ENCODE data around the gene RENBP.

The RENBP gene

DNA sequence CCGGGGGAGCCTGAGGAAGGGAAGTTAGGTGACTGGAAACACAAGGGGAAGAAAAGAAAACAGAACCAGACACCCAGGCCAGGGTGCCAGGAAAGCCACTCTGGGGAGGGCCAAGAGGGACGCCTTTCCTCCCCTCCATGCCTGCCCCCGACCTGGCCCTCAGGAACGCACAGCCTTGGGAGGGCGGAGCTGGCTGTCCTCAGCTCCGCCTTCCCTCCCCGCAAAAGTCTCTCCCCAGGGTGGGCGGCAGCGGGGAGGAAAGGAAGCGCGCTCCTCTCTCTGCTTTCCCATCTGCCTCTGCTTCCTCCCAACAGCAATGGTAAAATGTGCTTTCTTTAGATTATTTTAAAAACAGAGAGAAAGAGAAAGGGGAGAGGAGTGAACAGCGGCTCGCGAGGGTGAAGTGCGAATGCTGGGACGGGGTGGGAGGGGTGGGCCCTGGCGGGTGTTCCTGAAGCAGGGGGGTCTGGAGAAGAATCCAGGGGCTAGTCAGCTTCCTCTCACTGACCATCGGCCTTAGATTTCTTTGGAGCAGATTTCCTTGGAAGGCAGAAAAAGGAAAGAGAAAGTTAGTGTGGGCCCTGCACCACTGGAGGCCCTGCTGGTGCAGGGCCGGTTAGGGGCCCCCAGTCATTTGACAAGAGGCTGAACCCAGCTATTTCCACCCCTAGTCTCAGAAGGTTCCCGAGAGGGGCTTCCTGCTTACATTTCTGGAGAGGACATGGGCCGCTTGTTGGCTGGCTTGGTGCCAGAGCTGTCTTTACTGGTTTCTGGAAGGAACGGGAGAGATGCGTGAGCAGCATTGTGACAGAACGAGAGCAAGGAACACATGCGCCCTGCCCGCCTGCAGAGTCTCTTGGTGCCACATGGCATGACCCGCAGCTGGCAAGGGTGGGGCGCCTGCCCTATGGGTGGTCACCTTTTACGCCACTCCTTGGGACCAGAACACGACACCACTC, 4.7 kb upstream of the RENBP start:
- TF ChIP-seq, protein P1, sequence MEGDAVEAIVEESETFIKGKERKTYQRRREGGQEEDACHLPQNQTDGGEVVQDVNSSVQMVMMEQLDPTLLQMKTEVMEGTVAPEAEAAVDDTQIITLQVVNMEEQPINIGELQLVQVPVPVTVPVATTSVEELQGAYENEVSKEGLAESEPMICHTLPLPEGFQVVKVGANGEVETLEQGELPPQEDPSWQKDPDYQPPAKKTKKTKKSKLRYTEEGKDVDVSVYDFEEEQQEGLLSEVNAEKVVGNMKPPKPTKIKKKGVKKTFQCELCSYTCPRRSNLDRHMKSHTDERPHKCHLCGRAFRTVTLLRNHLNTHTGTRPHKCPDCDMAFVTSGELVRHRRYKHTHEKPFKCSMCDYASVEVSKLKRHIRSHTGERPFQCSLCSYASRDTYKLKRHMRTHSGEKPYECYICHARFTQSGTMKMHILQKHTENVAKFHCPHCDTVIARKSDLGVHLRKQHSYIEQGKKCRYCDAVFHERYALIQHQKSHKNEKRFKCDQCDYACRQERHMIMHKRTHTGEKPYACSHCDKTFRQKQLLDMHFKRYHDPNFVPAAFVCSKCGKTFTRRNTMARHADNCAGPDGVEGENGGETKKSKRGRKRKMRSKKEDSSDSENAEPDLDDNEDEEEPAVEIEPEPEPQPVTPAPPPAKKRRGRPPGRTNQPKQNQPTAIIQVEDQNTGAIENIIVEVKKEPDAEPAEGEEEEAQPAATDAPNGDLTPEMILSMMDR (conservative IDR thresholded peaks at IDR 0.05; ENCODE audit: control insufficient read depth, insufficient read depth, low read depth, low read length), result no peak
- no peak for DNase-seq (ENCODE audit: low read depth)
- no peak overlapping the region for H3K4me3 ChIP-seq (ENCODE audit: control insufficient read depth, low read depth, low read length)

DNA sequence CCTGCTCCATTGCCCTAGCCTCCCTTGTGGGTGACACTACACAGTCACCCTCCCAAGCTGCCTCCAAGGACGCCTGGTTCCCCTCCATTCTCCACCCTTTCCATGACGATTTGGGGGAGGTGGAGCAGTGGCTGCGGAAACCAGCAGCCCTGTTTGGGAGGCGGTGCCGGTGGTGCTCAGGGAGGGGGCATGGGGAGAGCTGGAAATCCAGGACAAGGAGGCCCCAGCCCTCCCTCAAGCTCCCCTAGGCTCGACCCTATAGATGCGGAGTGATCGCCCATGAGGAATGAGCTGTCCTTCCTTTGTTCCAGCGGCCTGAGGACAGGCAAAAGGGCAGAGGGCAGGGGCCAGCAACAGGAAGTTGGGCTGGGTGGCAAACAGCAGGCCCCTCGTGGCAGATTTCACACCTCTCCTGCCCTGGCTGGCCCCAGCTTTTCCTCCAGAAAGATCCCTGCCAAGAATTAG, 3.6 kb upstream of the RENBP start:
- TF ChIP-seq, protein P1 (conservative IDR thresholded peaks at IDR 0.05; ENCODE audit: control insufficient read depth, insufficient read depth, low read depth, low read length), result no peak
- no peak for DNase-seq (ENCODE audit: low read depth)
- H3K4me3 ChIP-seq (ENCODE audit: control insufficient read depth, low read depth, low read length), result no peak overlapping the region

DNA sequence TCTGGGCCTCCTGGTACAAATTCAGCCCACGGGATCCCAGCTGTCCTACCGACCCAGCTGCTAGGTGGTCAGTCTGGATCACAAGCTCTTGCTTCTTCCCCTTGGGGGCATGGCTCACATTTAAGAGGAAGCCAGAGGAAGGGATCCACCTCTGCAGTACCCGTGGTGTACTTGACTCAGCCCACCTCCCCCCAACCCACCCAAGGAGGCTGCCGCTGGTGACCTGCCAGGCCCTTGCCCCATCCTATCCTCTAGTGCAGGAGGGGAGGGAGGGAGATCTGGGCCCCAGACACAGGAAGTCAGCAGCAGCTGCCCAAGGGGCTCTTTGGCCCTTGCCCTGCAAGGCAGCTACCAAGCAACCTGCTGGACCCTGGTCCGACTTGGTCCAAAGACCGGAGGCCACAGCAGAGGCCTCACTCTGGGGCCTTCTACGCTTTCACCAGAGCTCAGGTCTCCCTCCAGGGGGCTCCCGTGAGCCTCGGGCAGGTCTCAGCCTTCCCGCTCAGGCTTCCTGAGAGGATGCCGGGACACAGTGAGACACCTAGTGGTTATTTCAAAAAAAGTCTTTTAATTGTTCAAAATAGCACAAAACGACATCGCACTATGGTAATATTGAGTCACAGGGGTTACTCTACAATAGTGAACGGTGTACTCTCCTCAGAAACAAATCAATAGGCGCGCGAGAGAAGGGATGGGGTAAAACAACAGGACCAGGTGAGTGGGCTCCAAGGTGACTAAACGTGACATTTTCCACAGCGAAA, 2.7 kb upstream of the RENBP start:
- DNase-seq (ENCODE audit: low read depth), result peak; percentile 85
- TF ChIP-seq, protein P1 (conservative IDR thresholded peaks at IDR 0.05; ENCODE audit: control insufficient read depth, insufficient read depth, low read depth, low read length), result peak; percentile 88
- H3K4me3 ChIP-seq (ENCODE audit: control insufficient read depth, low read depth, low read length), result no peak overlapping the region

DNA sequence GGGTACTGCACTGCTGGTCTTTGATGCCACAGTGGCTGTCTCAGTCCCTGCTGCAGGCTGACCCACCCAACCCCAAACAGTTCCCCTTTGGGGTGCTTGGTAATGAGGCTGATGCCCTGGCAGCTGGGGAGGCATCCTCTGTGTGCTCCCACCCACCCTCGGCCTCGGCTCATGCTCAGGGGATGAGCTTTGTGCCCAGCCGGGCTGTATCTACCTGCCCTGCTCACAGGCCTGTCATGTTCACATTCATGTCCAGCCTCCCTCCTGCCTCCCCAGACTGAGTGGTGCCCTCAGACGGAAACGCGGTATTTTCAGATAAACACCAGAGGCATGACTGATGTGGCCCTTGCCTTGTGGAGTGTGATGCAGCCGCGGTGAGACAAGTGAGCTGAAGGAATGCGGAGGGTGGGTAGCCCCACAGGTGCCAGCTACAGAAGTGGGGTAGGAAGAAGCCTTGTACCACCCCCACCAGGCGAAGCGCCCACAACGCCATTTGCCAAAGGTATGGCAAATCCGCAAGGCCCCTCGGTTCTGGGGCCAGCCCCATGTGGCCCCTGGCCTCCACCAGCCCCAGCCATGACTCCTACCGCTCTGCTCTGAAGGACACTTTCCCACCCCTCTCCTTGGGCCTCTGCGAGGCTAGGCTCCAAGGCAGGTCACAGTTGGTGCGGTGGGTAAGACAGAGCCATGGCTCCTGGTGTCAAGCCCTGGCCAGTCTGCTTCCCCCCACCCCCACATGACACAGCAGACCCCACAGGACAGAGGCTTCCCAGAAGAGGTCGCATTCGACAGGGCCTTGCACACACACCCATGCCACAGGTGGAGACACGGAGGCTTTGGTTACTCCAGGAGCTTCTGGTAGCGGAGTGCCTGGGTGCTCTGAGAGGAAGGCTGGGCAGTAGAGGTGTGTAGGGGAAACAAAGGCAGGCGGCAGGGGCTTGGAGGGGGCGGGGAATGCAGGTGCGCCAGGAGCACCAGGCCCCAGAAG, 1.8 kb upstream of the RENBP start:
- DNase-seq (ENCODE audit: low read depth), result no peak
- TF ChIP-seq, protein P1 (conservative IDR thresholded peaks at IDR 0.05; ENCODE audit: control insufficient read depth, insufficient read depth, low read depth, low read length), result no peak
- H3K4me3 ChIP-seq (ENCODE audit: control insufficient read depth, low read depth, low read length), result no peak overlapping the region

DNA sequence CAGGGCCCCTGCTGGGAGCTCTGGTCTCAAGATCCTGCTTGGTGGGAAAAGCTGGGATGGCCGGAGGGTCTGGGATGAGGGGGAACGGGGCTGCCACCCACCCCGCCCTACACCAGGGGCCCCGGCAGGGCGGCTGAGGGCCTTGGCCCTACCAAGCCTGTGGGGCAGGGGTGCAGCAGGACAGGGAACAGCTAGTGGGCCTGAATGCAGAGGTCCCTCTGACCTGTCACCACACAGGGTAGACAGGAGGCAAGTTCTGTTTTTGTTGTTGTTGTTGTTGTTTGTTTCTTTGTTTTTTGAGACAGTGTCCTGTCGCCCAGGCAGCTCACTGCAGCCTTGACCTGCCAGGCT, 332 bp upstream of the RENBP start:
- TF ChIP-seq, protein P1 (conservative IDR thresholded peaks at IDR 0.05; ENCODE audit: control insufficient read depth, insufficient read depth, low read depth, low read length), result no peak
- no peak overlapping the region for H3K4me3 ChIP-seq (ENCODE audit: control insufficient read depth, low read depth, low read length)
- DNase-seq (ENCODE audit: low read depth), result no peak

All from fibroblast of mammary gland (primary cell).